Transverse colon (tissue), 4 donors: ENCODE data around the gene TMPRSS2. TPM values are rescaled to one million over a fixed set of nuclear protein-coding genes. Genes with fewer than 3 reads are reported as not detected.

ENCODE experiments used
- DNase-seq: peaks from one replicate; pipeline ENCODE4 v3.0.0-alpha.2; 2019
- H3K27ac ChIP-seq, 4 donors: fragments of 200-600 bp; sonication (generic); 2 replicates each; pipeline ENCODE4 v1.5.1; 2016 to 2018; ENCODE audit warnings: inconsistent platforms in 4 of 4
- H3K27me3 ChIP-seq: fragments of 200-600 bp; sonication (generic); 2 replicates; pipeline ENCODE4 v1.5.1; 2017; ENCODE audit warnings: inconsistent platforms
- H3K36me3 ChIP-seq, 4 donors: fragments of 200-600 bp; sonication (generic); 2 replicates each; pipeline ENCODE4 v1.5.1; 2017 to 2019; ENCODE audit warnings: inconsistent platforms in 4 of 4
- H3K4me1 ChIP-seq, 4 donors: fragments of 200-600 bp; sonication (generic); 2 replicates each; pipeline ENCODE4 v1.5.1; 2017 to 2020; ENCODE audit warnings: inconsistent platforms in 4 of 4
- H3K4me3 ChIP-seq, 4 donors: fragments of 200-600 bp; sonication (generic); 1 replicate in 1 of 4; 2 replicates in 3 of 4; pipeline versions ENCODE4 v1.5.1 to v1.6.1; 2017 to 2019; ENCODE audit warnings: inconsistent platforms in 4 of 4
- H3K9me3 ChIP-seq, 2 donors: fragments of 200-600 bp; sonication (generic); 2 replicates each; pipeline ENCODE4 v1.5.1; 2017 to 2019; ENCODE audit warnings: inconsistent platforms in 2 of 2
- CTCF ChIP-seq, 5 experiments: fragments of 200-600 bp in 3 of 5; fragments of 450-650 bp in 2 of 5; sonication (generic) in 3 of 5; IDR thresholded peaks; 1 replicate in 2 of 5; 2 replicates in 3 of 5; pipeline ENCODE4 v1.5.1; 2016 to 2017; ENCODE audit warnings: antibody characterized with exemption in 5 of 5, inconsistent platforms in 3 of 5, mild to moderate bottlenecking in 2 of 5, moderate library complexity in 1 of 5
- EP300 ChIP-seq: sonication (generic); formaldehyde crosslinking; IDR thresholded peaks from one replicate; pipeline ENCODE4 v1.6.1; 2017; ENCODE audit warnings: antibody characterized with exemption, low read depth
- POLR2A ChIP-seq: fragments of 450-650 bp; IDR thresholded peaks from one replicate; pipeline ENCODE4 v1.6.1; 2016; ENCODE audit warnings: antibody characterized with exemption, mild to moderate bottlenecking, moderate library complexity
- POLR2AphosphoS5 ChIP-seq, 3 donors: sonication (generic); formaldehyde crosslinking; IDR thresholded peaks; one replicate each; pipeline ENCODE4 v1.6.1; 2016; ENCODE audit warnings: antibody characterized with exemption in 3 of 3
- WGBS, 2 donors: methylation state at CpG; one replicate each; pipeline ENCODE4 v1.1.5; 2018; ENCODE audit warnings: low coverage in 1 of 2; 5-methylcytosine and 5-hydroxymethylcytosine counted together
- in situ Hi-C, 4 donors: fragments of 200-750 bp; cut with MboI; loops; one replicate each; pipeline versions ENCODE4 v1.15.0 to v1.15.1; 2017; ENCODE audit warnings: low sequenced_read_pairs in 3 of 4, low pct_ligation_motif_present in 1 of 4, low pct_unique_long_range_greater_than_20kb in 1 of 4
- intact Hi-C: fragments of 100-400 bp; cut with DNase I; formaldehyde crosslinking; loops from one replicate; pipeline ENCODE4 v1.15.1; 2023; ENCODE audit warnings: low total_unique reads
- total RNA-seq, 4 donors: library from RNA; depleted of rRNA; stranded (reverse); fragments of >200 nt; gene quantifications; one replicate each; pipeline ENCODE4 v1.1.0, GENCODE V29; 2016

TMPRSS2 gene
- total RNA-seq, 4 donors from 2014 or later = 65.3 to 557 (median 485) TPM

GRCh38 chr21:41443562-41443961, 64.4 kb downstream of the TMPRSS2 start:
- no peak for TF ChIP-seq POLR2A
- no peak for TF ChIP-seq POLR2AphosphoS5 (IDR thresholded peaks at IDR 0.05)
- no peak for TF ChIP-seq EP300
- no peak for TF ChIP-seq CTCF (IDR thresholded peaks at IDR 0.05)
- in situ Hi-C loops = no loop called here
- 80 to 94% methylated on average over 1 to 7 of the region's 7 CpGs for WGBS, 2 donors
- H3K4me1 ChIP-seq = no peaks in the 10 kb centered on the region
- no peaks in the 10 kb centered on the region for H3K9me3 ChIP-seq
- no peak overlapping the region for H3K27ac ChIP-seq
- intact Hi-C loops = loop anchor here (10.0 kb wide), 1 partner anchor 191 kb away; no protein-coding TSS in a partner anchor
- H3K4me3 ChIP-seq = no peak overlapping the region
- H3K36me3 ChIP-seq = peaks cover 0 to 37% (median 11%) of the 10 kb centered on the region in 4 donors
- no peak for DNase-seq
- no peaks in the 10 kb centered on the region for H3K27me3 ChIP-seq

GRCh38 chr21:41442481-41443186, 65.3 kb downstream of the TMPRSS2 start:
- intact Hi-C loops (loop anchor here (10.0 kb wide), 1 partner anchor 192 kb away; no protein-coding TSS in a partner anchor), in situ Hi-C loops (no loop called here)
- H3K9me3 ChIP-seq = no peaks in the 10 kb centered on the region
- no peak overlapping the region for H3K4me3 ChIP-seq
- DNase-seq = no peak
- WGBS, 2 donors = 93 to 95% methylated on average over 2 of the region's 2 CpGs
- no peaks in the 10 kb centered on the region for H3K4me1 ChIP-seq
- H3K27ac ChIP-seq = no peak overlapping the region
- TF ChIP-seq POLR2A = no peak
- no peak for TF ChIP-seq EP300
- no peak for TF ChIP-seq POLR2AphosphoS5 (IDR thresholded peaks at IDR 0.05)
- TF ChIP-seq CTCF (IDR thresholded peaks at IDR 0.05) = no peak
- peaks cover 0 to 39% (median 11%) of the 10 kb centered on the region in 4 donors for H3K36me3 ChIP-seq
- H3K27me3 ChIP-seq = no peaks in the 10 kb centered on the region

- DNase-seq = no peak
- Histone ChIP-seq H3K9me3 (no peaks in the 10 kb centered on the region), H3K4me3 (no peak overlapping the region), H3K27ac (no peak overlapping the region), H3K27me3 (no peaks in the 10 kb centered on the region), H3K36me3 (peaks cover 0 to 50% (median 15%) of the 10 kb centered on the region in 4 donors), H3K4me1 (no peaks in the 10 kb centered on the region)
- in situ Hi-C loops = no loop called here
- no peak for TF ChIP-seq CTCF (IDR thresholded peaks at IDR 0.05)
- no peak for TF ChIP-seq EP300
- TF ChIP-seq POLR2A = no peak
- no peak for TF ChIP-seq POLR2AphosphoS5 (IDR thresholded peaks at IDR 0.05)
- intact Hi-C loops = loop anchor here (10.0 kb wide), 1 partner anchor 193 kb away; no protein-coding TSS in a partner anchor
- 92 to 100% methylated on average over 1 to 14 of the region's 14 CpGs for WGBS, 2 donors
Observed at GRCh38 chr21:41441546-41441945, 66.4 kb downstream of the TMPRSS2 start.

GRCh38 chr21:41439248-41439647, 68.7 kb downstream of the TMPRSS2 start:
- in situ Hi-C loops (no loop called here), intact Hi-C loops (no loop called here)
- 88 to 89% methylated on average over 4 of the region's 4 CpGs for WGBS, 2 donors

More at GRCh38 chr21:41439248-41439647, 68.7 kb downstream of the TMPRSS2 start:
- H3K27ac ChIP-seq = no peak overlapping the region
- peaks cover 0 to 62% (median 26%) of the 10 kb centered on the region in 4 donors for H3K36me3 ChIP-seq
- no peak for DNase-seq
- H3K9me3 ChIP-seq = peaks cover 0 to 7% of the 10 kb centered on the region in 2 donors
- peaks cover 0 to under 1% (median 0%) of the 10 kb centered on the region in 4 donors for H3K4me1 ChIP-seq
- TF ChIP-seq POLR2AphosphoS5 (IDR thresholded peaks at IDR 0.05) (no peak), POLR2A (no peak), CTCF (IDR thresholded peaks at IDR 0.05) (no peak), EP300 (no peak)
- no peaks in the 10 kb centered on the region for H3K27me3 ChIP-seq
- H3K4me3 ChIP-seq = no peak overlapping the region
